Fibroblast of skin of left quadriceps (primary cell): Measurements from ENCODE around the gene CAMTA1.
"Not testable (repeated sequence)": the region's sequence is repeated elsewhere in the genome, so short reads cannot be mapped to it uniquely, and the experiment has no call there.

ENCODE experiments used
- DNase-seq, 2 experiments: peaks; one replicate each; pipeline ENCODE4 v3.0.0-alpha.2; 2013; ENCODE audit warnings: low read depth in 2 of 2

Gene CAMTA1

DNA sequence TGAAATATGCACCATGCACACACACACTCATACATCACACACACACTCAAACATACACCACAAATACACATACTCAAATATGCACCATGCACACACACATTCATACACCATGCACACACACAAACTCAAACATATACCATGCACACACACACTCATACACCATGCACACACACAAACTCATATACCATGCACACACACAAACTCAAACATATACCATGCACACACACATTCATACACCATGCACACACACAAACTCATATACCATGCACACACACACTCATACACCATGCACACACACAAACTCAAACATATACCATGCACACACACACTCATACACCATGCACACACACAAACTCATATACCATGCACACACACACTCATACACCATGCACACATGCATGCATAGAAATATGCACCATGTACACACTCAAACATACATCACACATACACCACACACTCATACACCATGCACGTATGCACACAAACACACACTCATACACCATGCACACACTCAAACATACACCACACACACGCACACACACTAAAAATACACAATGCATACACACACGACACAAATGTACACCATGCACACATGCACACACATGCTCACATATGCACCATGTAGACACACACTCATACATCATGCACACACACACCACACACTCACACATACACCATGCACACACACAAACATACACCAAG lies 362.5 kb downstream of the CAMTA1 start:
- DNase-seq: not testable (repeated sequence)

DNA sequence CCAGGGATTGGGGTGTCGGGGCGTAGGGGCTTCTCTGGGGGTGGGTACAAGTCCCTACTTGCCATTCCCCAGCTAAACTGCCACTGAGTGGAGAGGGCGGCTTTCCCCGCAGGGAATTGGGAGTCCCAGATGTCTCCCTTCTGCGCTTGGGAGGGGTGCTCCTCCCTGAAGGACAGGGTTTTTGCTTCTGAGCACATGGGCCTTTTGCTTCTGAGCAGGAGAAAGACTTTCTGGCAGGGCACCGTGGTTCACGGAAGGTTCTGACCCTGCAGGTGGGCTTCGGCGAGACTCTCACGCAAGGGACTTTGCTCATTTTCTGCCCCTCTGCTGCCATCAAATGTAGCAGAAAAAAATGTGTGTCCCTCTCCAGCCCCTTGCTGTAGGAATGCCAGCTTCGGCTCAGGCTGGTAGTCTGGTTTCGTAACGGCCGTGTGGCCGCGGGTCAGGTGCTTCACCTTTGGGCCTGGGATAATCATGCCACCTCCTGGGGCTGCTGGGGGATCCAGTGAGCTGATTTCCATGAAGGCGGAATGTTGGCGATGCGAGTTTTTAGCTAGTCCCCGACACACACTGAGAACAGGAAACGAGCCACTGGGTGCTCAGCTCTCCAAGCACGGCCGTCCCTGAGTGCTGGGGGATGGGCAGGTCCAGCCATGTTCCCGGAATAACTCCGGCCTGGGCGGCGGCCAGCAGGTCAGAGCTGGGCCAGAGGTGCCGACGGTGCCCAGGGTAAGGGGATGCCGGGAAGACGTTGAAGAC lies 364.0 kb downstream of the CAMTA1 start:
- DNase-seq: peak in 1 of 2 experiments; percentile 14

DNA sequence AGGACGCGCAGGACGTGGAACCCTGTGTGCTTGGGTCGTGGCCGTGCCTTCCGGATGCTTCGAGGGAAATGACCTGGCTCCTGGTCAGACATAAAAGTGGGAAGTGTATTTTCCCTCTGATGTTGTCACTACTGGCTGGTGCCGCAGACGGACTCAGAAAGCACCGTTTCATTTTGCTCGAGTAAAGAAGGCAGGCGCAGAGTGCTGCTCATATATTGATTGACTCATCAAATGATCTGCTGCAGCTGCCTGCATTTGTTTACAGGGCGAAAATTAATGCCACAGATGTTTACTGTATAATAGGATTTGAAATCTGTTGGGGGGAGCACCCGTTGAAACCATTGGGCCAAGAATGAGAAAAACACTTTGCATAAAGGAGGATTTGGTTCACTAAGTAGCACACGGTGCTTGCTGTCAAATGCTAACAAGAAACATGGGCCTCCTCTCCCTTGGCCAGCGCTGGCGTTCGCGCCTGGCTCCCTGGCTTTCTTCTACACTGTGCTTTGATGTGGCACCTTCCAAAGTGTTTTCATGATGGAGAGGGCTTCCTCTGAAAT lies 365.5 kb downstream of the CAMTA1 start:
- DNase-seq: no peak

DNA sequence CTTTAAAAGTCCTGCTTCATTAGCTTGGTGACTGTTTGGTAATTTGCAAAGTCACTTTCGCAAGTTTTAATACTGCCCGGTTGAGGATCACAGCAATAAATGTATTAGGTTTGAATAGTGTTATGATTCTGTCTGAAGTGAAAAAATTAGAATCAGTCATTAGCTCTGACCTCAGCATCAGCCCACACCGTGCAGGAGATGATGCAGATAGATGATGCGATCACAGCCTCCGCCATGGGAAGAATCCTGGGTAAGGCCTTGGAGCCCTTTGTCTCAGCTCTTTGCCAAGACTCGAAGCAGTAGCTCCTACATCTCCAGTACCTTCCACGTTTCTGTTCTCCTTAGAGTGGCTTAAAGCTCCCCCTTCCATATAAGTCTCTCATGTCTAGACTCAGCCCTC lies 366.7 kb downstream of the CAMTA1 start:
- no peak for DNase-seq

DNA sequence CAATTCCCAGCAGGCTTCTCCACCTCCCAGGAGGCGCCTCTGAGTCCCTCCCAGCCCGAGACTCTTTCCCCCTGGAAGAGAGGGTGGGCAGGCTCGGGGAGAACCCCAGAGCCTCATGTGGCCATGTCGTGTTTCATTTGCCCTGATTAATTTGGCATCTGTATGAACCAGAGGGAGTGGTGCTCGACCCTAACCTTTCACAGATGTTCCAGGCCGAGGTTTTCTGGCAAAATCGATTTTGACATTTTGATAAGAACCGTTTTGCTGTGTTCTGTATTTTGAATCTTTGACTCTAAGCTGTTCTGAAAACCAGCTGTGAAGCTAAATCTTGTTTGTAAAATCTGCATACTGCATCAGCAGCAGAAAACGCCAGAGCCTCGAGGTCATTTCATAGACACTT lies 367.4 kb downstream of the CAMTA1 start:
- DNase-seq: no peak

DNA sequence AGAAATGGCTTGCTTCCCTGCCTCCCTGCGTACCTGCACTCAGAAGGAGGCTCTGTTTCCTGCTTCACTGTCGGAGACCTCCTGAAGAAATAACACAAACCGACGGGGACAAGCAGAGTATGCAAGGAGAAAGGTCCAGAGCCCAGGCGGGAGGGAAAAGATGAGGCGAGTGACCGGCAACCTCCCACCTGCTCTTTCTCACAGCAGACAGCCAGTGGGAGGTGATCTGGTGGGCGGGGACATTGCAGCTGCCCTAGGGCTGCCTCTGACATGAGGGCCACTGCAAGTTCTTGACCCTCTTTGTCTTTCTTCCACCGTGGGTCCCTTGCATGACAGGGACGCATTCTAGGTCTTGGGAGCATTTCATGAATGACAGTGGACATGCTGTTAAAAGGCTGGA lies 368.2 kb downstream of the CAMTA1 start:
- no peak for DNase-seq

DNA sequence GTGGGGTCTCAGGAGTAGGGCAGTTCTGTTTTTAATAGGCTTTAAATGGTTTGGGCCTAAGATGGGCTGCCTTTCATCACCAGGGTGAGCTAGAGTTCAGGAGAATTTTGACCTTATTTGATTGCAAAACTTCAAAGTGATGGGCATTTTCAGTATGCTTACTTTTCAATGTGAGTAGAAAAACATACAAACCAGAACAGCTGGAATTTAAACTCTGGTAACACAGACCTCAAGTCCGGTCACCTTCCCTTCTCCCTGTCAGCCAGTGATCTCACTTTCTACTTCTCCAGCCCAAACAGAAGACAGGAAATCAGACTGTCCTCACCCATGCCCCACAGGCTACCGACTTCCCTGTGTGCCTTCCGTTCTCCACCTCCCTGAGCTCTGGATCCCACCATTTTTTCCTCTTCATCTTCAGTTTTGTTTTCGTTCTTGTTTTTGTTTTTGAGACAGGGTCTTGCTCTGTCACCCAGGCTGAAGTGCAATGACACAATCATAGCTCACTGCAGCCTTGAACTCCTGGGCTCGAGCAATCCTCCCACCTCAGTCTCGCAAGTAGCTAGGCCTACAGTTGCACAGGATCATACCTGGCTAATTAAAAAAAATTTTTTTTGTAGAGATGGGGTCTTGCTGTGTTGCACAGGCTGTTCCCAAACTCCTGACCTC lies 374.0 kb downstream of the CAMTA1 start:
- no peak for DNase-seq

DNA sequence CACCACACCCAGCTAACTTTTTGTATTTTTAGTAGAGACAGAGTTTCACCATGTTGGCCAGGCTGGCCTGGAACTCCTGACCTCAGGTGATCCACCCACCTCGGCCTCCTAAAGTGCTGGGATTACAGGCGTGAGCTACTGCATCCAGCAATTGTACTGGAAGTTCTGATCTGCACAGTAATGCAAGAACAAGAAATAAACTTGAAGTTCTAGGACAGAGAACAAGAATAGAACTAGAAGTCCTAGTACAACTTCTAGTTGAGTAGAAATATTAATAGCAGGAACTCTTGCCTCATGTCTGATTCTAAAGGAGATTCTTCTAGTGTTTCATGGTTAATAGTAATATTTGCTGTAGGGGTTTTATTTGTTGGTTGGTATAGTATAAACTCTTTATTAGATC lies 383.3 kb downstream of the CAMTA1 start:
- DNase-seq: not testable (repeated sequence)

DNA sequence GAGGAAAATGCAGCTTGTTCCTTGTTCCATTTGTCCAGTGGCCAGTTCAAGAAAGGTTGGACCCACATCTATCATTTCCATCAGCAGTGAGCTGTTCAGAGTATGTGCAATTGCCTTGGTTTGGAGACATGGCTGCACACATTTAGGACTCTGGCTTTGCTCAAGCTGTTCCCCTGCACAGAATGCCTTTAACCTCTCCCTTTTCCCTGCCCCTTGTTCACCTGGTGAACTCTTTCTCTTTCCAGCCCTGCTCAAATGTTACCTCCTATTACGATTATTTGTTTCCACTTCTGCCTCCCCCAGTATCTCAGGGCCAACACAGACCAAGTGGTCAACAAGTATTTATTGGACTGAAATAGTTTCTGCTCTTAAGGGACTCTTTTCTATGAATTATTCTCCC lies 385.9 kb downstream of the CAMTA1 start:
- no peak for DNase-seq

DNA sequence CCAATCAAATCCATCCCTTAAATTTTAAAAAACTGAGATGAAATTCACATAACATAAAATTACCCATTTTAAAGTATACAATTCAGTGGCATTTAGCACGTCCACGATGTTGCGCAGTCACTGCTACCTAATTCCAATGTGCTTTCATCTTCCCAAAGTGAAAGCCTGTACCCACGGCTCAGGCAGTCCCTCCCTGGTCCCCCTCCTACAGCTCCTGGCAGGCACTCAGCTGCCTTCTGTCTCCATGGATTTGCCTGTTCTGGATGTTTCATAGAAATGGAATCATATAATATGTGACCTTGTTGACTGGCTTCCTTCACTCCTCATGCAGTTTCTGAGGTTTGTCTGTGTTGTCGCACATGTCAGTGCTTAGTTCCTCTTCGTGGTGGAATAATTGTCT lies 386.3 kb downstream of the CAMTA1 start:
- DNase-seq: no peak

DNA sequence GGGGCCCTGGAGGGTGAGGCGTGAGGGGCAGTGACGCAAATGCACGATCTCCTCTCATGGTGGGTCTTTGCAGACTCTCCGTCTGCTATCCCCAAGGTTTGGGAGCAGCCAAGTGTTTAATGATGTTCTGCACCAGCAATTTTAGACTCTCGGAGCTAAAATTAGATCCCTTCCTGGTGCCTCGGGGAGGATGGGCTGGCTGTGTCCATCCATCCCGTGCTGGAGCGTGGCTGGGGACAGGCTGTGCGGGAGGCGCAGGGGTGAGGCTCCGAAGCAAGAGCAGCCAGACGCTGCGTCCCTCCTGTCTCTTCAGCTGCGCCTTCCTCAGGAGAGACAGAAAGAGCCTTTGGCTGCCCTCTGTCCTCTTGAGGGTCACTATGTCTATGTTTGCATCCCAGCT lies 387.6 kb downstream of the CAMTA1 start:
- DNase-seq: no peak

DNA sequence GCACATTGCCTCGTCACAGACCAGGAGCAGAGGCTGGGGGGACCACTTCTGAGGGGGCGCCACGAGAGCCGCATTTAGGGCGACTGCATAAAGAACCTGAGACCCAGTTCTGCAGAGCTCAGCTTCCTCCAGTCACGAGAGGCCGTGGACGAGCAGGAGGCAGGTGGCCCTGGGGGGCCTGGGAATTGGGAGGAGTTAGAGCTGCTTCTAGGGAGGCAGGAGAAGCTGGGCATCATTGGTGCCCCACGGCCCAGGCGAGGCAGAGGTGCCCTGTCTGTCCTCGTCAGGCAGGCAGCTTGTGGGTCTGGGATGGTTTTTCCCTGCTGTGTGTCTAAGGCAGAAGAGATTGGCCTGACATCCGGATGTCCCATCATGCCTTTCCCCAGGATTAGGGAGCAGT lies 389.3 kb downstream of the CAMTA1 start:
- DNase-seq: no peak

DNA sequence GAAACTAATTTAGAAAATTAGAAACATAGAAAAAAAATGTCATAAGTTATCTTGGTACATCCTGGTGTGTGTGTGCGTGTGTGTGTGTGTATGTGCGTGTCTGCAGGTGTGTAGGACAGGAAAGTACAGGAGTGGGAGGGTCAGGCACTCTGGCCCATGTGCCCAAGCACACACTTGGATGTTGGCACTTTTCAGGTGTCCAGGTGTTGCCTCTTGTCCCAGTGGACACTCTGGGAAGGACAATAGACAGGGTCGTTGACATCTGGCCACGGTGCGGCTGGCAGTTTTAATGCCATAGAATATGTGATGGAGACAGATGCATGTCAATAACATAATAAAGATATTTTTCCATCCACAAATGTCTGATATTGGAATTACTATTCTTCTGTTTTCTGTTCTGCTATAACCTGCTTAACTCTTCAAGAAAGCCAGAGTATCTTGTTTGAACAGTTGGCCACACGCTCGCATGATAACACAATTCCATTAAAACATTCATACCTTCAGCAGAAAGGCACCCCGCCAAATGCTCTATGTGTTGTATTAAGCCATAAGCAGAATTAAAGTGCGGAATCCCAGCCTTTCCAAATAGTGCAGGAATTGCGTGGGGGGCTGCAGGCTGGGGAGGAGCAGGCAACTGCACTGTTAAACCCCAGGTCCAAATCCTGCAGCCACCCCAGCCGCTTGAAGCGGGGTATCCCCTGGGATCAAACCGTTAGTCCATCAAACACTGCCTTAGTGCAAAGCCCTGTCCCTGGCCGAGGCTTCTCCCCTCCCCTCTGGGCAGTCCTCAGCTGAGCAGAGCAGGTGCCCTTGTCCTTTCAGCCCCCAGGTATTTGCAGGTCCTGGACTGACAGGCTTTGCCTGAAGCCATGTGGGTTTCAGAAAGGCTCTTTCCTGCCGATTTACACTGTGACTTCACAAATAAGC lies 390.0 kb downstream of the CAMTA1 start:
- DNase-seq: no peak

DNA sequence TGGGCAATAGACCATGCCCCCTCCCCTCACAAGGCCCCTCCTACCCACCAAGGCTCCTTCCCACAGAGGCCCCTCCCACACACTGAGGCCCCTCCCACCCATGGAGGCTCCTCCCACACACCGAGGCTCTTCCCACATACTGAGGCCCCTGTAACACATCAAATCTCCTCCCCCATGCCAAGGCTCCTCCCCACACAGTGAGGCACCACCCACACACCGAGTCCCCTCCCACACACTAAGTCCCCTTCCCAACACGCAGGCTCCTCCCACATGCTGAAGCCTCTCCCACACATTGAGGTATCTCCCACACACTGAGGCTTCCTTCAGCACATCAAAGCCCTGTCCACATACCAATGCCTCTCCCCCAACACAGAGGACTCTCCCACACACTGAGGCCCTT lies 391.8 kb downstream of the CAMTA1 start:
- no peak for DNase-seq

DNA sequence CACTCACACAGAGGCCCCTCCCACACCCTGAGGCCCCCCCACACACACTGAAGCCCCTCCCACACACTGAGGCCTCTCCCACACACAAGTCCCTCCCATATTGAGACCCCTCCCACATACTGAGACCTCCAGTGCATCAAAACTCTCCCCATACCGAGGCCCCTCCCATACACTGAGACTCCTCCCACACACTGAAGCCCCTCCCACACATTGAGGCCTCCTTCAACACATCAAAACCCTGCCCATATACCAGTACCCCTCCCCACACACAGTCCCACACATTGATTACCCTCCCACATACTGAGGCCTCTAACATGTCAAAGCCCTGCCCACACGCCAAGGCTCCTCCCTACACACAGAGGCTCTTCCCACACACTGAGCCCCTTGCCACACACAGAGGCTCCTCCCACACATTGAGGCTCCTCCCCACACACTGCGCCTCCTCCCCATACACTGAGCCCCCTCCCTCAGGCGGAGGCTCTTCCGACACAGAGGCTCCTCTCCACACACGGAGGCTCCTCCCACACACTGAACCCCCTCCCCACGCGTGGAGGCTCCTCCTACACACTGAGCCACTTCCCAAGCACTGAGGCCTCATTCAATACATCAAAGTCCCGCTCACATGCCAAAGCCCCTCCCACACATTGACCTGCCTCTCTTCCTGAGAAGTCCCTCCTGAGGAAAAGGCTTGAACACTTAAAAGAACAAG lies 392.3 kb downstream of the CAMTA1 start:
- no peak for DNase-seq

DNA sequence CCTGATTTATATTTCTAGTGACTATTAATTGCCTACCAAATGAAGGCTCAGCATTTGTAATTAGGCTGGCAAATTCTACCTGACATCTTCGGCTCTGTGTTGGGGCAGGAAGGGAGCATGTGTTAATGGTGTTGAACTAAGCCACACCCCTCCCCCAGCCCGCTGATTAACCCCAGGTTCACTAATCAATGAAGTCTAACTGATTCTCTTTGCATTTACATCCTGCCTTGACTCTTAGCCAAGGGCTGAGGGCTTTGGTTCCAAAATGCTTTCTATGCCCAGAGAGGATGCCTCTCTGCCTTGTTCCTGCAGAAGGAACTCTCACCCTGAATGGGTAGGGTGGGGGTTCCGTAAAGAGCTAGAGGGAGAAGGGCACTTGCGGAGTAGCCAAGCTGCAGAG lies 393.1 kb downstream of the CAMTA1 start:
- no peak for DNase-seq

DNA sequence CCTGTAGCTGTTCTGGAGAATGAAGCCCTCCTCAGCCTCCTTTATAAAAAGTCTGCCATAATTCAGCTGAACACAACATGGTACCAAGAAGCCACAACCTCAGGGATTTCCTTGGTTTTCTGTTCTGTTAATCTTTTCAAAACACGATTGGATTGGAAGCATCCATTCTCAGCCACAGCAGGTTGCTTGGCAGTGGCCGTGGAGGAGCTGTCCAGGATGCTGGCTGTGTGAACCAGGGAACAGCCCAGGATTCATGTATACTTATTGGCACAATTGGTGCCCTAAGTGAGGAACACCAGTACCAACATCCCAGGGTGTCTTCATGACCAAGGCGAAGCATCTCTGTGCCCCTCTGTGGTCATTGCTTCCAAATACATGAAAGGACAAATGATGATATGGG lies 393.5 kb downstream of the CAMTA1 start:
- DNase-seq: no peak

DNA sequence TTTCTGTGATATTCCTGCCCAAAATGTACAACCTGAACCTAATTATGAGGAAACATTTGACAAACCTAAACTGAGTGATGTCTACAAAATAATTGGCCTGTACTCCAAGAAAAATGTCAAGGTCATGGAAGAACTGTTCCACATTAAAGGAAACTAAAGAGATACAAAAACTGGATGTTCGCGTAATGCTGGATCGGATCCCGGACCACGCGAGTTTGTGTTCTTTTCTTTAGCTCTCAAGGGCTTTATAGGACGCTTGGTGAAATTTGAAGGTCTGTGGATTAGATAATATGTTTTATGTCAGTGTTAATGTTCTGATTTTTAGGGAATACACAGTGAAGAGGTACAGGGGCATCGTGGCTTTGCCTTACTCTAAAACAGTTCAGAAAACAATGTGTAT lies 400.5 kb downstream of the CAMTA1 start:
- no peak for DNase-seq

DNA sequence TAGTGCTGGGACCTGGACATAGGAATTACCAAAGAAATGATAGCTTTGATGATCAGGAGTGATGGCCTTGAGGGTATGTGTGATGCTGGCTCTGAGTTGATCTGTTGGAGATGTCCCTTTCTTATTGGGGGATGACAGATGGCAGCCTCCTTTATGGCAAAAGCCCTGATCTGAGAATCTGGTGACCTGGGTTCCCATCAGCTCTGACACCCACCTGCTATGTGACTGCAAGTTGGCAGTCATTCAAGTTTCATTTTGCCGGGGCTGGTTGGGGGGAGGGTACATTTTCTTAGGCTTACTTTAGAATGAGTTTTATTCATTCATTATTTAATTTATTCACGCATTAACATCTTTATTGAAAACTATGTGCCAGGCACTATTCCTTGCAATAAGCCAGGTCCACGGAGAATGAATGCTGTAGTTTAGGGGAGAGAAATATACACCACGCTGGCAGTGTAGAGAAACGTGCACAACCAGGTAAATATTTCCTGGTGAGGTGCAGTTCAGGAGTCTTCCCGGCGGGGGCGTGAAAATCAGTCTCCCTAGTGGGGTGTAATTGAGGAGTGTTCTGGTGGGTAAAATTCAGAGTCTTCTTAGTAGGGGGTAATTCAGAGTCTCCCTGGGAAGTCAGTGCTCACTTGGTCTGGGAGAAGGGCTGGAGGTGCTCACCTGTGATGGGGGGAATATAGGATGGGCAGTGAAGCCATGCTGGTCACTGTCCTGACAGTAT lies 401.3 kb downstream of the CAMTA1 start:
- no peak for DNase-seq

DNA sequence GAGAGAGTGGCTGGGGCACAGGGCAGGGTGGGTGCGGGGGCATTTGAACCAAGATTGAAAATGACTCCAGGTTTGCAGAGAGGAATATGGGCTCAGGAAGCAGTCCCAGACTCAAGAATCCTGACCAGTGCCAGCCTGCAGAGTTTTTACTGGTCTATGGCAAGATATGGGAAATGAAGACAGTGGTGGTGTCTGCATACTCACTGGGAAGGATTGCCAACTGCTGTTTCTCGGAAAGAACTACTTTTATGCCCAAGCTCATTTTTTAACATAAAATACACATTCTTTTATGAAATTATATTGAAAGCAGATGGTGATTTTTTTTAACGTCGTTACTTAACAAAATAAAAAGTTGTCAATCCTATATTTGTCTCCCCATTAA lies 401.8 kb downstream of the CAMTA1 start:
- no peak for DNase-seq
